Measurements from ENCODE around the gene TBX15. TPM values are rescaled to one million over a fixed set of nuclear protein-coding genes. Genes with fewer than 3 reads are reported as not detected.

TBX15 gene
- total and polyA plus RNA-seq, 9 of the 15 experiments (the other 6 are each of a cell fraction or from before 2014, with no cell fraction given): 0.03 to 3.4 (median 2.3) TPM

DNA sequence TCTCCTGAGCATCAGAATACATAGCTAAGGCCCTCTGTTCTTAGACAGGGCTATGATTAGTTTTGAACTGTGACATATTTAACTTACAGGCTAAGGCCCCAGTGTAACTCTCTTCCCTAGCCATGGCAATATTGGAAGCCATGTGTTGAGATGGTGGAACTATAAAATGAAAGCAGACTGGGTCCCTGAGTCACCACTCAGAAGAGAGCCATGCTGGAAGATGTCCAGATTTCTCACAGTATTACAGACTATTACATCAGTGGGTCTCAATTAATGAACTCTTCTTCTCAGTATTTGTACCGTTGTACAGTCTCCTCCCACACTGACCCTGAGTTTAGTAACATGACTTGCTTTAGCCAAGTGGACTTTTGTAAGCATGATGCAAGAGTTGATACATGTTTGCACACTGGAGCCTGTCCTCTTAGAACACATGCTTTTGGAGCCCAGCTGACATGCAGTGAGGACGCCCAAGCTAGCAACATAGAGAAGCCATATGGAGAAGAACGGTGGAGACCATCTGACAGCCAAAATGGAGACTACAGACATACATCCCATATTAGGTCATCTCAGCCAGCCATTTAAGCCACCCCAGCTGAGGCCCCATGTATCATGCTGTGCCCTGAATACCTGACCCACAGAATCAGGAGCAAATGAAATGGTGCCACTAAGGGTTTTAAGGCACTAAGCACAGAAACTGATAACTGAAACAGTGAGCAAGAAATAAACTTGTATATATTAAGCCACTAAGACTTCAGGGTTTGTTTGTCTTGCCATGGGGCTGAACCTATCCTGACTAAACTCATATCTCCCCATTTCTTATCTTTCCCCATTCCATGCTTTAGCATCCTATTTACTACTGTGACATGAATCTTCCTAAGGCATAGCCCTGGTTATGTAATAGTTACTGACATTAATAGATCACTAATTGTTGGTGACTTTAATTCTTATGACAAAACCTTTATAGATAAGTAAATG is 24.4 kb downstream of the TBX15 start (continued):
- TF ChIP-seq, protein P1, sequence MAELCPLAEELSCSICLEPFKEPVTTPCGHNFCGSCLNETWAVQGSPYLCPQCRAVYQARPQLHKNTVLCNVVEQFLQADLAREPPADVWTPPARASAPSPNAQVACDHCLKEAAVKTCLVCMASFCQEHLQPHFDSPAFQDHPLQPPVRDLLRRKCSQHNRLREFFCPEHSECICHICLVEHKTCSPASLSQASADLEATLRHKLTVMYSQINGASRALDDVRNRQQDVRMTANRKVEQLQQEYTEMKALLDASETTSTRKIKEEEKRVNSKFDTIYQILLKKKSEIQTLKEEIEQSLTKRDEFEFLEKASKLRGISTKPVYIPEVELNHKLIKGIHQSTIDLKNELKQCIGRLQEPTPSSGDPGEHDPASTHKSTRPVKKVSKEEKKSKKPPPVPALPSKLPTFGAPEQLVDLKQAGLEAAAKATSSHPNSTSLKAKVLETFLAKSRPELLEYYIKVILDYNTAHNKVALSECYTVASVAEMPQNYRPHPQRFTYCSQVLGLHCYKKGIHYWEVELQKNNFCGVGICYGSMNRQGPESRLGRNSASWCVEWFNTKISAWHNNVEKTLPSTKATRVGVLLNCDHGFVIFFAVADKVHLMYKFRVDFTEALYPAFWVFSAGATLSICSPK (IDR thresholded peaks at IDR 0.05; ENCODE audit: borderline replicate concordance): no peak
- TF ChIP-seq MAFK (IDR thresholded peaks at IDR 0.05; ENCODE audit: low read length) (no peak), MCM5 (IDR thresholded peaks at IDR 0.05; ENCODE audit: low read depth) (no peak), KLF10 (CRISPR knock-in tag; IDR thresholded peaks at IDR 0.05) (no peak), CEBPB (tag; IDR thresholded peaks at IDR 0.05) (peak; percentile 86), DMBX1 (CRISPR knock-in tag; IDR thresholded peaks at IDR 0.05; ENCODE audit: borderline replicate concordance) (peak; percentile 83; the same call in 1 of the 2 replicates), SMAD4 (CRISPR knock-in tag; conservative IDR thresholded peaks at IDR 0.05) (peak; percentile 94), THRAP3 (IDR thresholded peaks at IDR 0.05; ENCODE audit: borderline replicate concordance) (no peak), ZNF699 (CRISPR knock-in tag; IDR thresholded peaks at IDR 0.05; ENCODE audit: insufficient replicate concordance) (no peak), ARID2 (IDR thresholded peaks at IDR 0.05) (no peak), POU5F1 (IDR thresholded peaks at IDR 0.05; ENCODE audit: borderline replicate concordance, low read depth, low read length, partially characterized antibody) (no peak), FOXJ3 (CRISPR knock-in tag; IDR thresholded peaks at IDR 0.05) (no peak), ZC3H4 (CRISPR knock-in tag; IDR thresholded peaks at IDR 0.05; ENCODE audit: borderline replicate concordance) (no peak), ZNF583 (CRISPR knock-in tag; IDR thresholded peaks at IDR 0.05) (0 out of 2 replicates have a peak, but pooled peaks have one; percentile 69), PURB (CRISPR knock-in tag; IDR thresholded peaks at IDR 0.05; ENCODE audit: low read depth) (no peak), PYGO2 (tag; IDR thresholded peaks at IDR 0.05) (no peak), TBL1XR1 (IDR thresholded peaks at IDR 0.05; ENCODE audit: low read length in 2 of 2) (no peak; a peak in 1 of 4 replicates), ZNF41 (CRISPR knock-in tag; conservative IDR thresholded peaks at IDR 0.05) (peak; percentile 75), ZKSCAN1 (IDR thresholded peaks at IDR 0.05; ENCODE audit: low read depth, low read length) (no peak), CC2D1A (IDR thresholded peaks at IDR 0.05) (no peak)
- TF ChIP-seq, protein P2, sequence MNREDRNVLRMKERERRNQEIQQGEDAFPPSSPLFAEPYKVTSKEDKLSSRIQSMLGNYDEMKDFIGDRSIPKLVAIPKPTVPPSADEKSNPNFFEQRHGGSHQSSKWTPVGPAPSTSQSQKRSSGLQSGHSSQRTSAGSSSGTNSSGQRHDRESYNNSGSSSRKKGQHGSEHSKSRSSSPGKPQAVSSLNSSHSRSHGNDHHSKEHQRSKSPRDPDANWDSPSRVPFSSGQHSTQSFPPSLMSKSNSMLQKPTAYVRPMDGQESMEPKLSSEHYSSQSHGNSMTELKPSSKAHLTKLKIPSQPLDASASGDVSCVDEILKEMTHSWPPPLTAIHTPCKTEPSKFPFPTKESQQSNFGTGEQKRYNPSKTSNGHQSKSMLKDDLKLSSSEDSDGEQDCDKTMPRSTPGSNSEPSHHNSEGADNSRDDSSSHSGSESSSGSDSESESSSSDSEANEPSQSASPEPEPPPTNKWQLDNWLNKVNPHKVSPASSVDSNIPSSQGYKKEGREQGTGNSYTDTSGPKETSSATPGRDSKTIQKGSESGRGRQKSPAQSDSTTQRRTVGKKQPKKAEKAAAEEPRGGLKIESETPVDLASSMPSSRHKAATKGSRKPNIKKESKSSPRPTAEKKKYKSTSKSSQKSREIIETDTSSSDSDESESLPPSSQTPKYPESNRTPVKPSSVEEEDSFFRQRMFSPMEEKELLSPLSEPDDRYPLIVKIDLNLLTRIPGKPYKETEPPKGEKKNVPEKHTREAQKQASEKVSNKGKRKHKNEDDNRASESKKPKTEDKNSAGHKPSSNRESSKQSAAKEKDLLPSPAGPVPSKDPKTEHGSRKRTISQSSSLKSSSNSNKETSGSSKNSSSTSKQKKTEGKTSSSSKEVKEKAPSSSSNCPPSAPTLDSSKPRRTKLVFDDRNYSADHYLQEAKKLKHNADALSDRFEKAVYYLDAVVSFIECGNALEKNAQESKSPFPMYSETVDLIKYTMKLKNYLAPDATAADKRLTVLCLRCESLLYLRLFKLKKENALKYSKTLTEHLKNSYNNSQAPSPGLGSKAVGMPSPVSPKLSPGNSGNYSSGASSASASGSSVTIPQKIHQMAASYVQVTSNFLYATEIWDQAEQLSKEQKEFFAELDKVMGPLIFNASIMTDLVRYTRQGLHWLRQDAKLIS (CRISPR knock-in tag; IDR thresholded peaks at IDR 0.05): no peak
